Left lung (tissue), 10 donors: ENCODE results near the gene TRAPPC14. TPM values are rescaled to one million over a fixed set of nuclear protein-coding genes. Genes with fewer than 3 reads are reported as not detected.

ENCODE experiments used
- ATAC-seq: fragments of 200-7000 bp; cut with Tn5 transposase; one replicate; pipeline ENCODE4 v1.9.1; 2020; ENCODE audit warnings: moderate library complexity
- DNase-seq, 4 donors: peaks; one replicate each; pipeline ENCODE4 v3.0.0-alpha.2; 2013 to 2020
- H3K27ac ChIP-seq, 2 donors: fragments of 200-600 bp; sonication (generic) in 1 of 2; one replicate each; pipeline versions ENCODE4 v1.5.0 to v1.8.0; 2020 to 2021
- H3K27me3 ChIP-seq, 2 donors: fragments of 200-600 bp; sonication (generic) in 1 of 2; one replicate each; pipeline versions ENCODE4 v1.5.0 to v1.8.0; 2020 to 2021
- H3K36me3 ChIP-seq, 2 donors: fragments of 200-600 bp; sonication (generic) in 1 of 2; one replicate each; pipeline versions ENCODE4 v1.5.0 to v1.8.0; 2020 to 2021
- H3K4me1 ChIP-seq, 2 donors: fragments of 200-600 bp; one replicate each; pipeline ENCODE4 v1.8.0; 2021
- H3K4me3 ChIP-seq, 2 donors: fragments of 200-600 bp; sonication (generic) in 1 of 2; one replicate each; pipeline versions ENCODE4 v1.5.0 to v1.8.0; 2020 to 2021; ENCODE audit warnings: mild to moderate bottlenecking in 1 of 2
- H3K9me3 ChIP-seq, 2 donors: fragments of 200-600 bp; sonication (generic) in 1 of 2; one replicate each; pipeline versions ENCODE4 v1.5.0 to v1.8.0; 2020 to 2021
- intact Hi-C, 2 donors: fragments of 100-400 bp; cut with DNase I; formaldehyde crosslinking; loops; one replicate each; pipeline versions ENCODE4 v1.11.2 to v1.14.2; 2022
- polyA plus RNA-seq, 6 donors: library from polyadenylated mRNA; unstranded; fragments of 120-200 nt; gene quantifications; one replicate each; pipeline ENCODE4 v1.2.1, GENCODE V29; 2013; ENCODE audit not compliant: insufficient read length in 6 of 6
- total RNA-seq, 2 donors: library from RNA; stranded (reverse); fragmentation: NEBNext Ultra II Directional; extraction: Animal tissue kit (Norgen Biotek cat#: 25700); gene quantifications; one replicate each; pipeline ENCODE4 v1.2.1, GENCODE V29; 2021
- TF ChIP-seq, protein P1 (sequence below), 2 donors: fragments of 200-600 bp; sonication (generic) in 1 of 2; IDR thresholded peaks; one replicate each; pipeline versions ENCODE4 v1.5.0 to v1.8.0; 2021; ENCODE audit warnings: antibody characterized with exemption in 2 of 2
- donor health status: DM: no; HTN: yes; CAD: no.
- donor health status: DM: no; HTN: no; CAD: no.

Gene TRAPPC14
- total and polyA plus RNA-seq, 8 donors = 16.0 to 30.1 (median 19.5) TPM

DNA sequence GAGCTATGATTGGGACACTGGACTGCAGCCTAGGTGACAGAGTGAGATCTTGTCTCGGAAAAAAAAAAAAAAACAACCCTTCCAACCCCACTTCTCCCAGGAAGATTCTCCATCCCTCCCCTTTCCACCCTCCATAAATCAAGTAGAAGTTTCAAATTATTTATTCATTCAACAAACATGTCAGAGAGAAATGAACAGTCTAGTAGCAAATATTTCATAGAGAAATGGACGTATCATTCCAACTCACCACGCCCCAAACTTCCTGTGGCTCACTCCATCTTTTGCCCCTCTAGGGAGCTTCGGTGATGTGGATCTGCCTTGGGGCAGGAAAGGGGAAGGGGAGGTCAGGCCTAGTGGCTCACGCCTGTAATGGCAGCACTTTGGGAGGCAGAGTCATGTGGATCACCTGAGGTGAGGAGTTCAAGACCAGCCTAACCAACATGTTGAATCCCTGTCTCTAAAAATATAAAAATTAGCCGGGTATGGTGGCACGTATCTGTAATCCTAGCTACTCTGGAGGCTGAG is 638 bp upstream of the TRAPPC14 start:
- TF ChIP-seq, protein P1, sequence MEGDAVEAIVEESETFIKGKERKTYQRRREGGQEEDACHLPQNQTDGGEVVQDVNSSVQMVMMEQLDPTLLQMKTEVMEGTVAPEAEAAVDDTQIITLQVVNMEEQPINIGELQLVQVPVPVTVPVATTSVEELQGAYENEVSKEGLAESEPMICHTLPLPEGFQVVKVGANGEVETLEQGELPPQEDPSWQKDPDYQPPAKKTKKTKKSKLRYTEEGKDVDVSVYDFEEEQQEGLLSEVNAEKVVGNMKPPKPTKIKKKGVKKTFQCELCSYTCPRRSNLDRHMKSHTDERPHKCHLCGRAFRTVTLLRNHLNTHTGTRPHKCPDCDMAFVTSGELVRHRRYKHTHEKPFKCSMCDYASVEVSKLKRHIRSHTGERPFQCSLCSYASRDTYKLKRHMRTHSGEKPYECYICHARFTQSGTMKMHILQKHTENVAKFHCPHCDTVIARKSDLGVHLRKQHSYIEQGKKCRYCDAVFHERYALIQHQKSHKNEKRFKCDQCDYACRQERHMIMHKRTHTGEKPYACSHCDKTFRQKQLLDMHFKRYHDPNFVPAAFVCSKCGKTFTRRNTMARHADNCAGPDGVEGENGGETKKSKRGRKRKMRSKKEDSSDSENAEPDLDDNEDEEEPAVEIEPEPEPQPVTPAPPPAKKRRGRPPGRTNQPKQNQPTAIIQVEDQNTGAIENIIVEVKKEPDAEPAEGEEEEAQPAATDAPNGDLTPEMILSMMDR (IDR thresholded peaks at IDR 0.05) = no peak
- no peak for ATAC-seq
- H3K27ac ChIP-seq = peak overlapping the region; percentile 76 to 82
- H3K9me3 ChIP-seq = no peaks in the 10 kb centered on the region
- H3K4me1 ChIP-seq = peaks cover 13 to 45% of the 10 kb centered on the region in 2 donors
- peaks cover 0 to 27% of the 10 kb centered on the region in 2 donors for H3K36me3 ChIP-seq
- intact Hi-C loops = no loop called here
- H3K4me3 ChIP-seq = peak overlapping the region; percentile 75 to 98
- DNase-seq = no peak
- H3K27me3 ChIP-seq = no peaks in the 10 kb centered on the region

GRCh38 chr7:100157334-100158228 is 942 bp downstream of the TRAPPC14 start:
- H3K27ac ChIP-seq = peak overlapping the region; percentile 76 to 82
- peak; percentile 38 for ATAC-seq
- H3K9me3 ChIP-seq = no peaks in the 10 kb centered on the region
- no peak for DNase-seq
- H3K4me3 ChIP-seq = peak overlapping the region; percentile 75 to 98
- TF ChIP-seq, protein P1 (IDR thresholded peaks at IDR 0.05) = no peak
- H3K27me3 ChIP-seq = no peaks in the 10 kb centered on the region
- peaks cover 0 to 43% of the 10 kb centered on the region in 2 donors for H3K36me3 ChIP-seq
- intact Hi-C loops = no loop called here
- H3K4me1 ChIP-seq = peaks cover 13 to 61% of the 10 kb centered on the region in 2 donors

DNA sequence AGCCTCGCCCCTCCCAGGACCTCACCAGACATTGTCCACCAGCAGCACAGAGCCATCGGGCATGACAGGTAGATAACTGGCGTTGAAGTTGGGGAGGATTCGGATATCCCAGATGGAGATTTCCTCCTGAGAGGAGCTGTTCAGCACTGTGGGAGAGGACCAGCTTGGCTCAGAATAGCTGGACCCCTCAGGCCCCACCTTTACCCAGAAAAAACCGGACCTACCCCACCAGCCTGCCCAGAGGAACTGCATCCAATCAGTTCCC is 1.5 kb downstream of the TRAPPC14 start:
- peak overlapping the region in 1 of 2 donors; percentile 75 for H3K4me3 ChIP-seq
- DNase-seq (no peak), ATAC-seq (no peak)
- H3K27me3 ChIP-seq = no peaks in the 10 kb centered on the region
- intact Hi-C loops = no loop called here
- H3K4me1 ChIP-seq = peaks cover 13 to 66% of the 10 kb centered on the region in 2 donors
- TF ChIP-seq, protein P1 (IDR thresholded peaks at IDR 0.05) = no peak
- H3K36me3 ChIP-seq = peaks cover 0 to 43% of the 10 kb centered on the region in 2 donors
- H3K9me3 ChIP-seq = no peaks in the 10 kb centered on the region
- H3K27ac ChIP-seq = peak overlapping the region; percentile 2 to 82

GRCh38 chr7:100156331-100157068 is 2.0 kb downstream of the TRAPPC14 start:
- DNase-seq (no peak), ATAC-seq (no peak)
- intact Hi-C loops = no loop called here
- H3K36me3 ChIP-seq = peaks cover 0 to 46% of the 10 kb centered on the region in 2 donors
- no peaks in the 10 kb centered on the region for H3K27me3 ChIP-seq
- peak overlapping the region in 1 of 2 donors; percentile 82 for H3K27ac ChIP-seq
- TF ChIP-seq, protein P1 (IDR thresholded peaks at IDR 0.05) = no peak
- H3K4me3 ChIP-seq = peak overlapping the region in 1 of 2 donors; percentile 75
- H3K9me3 ChIP-seq = no peaks in the 10 kb centered on the region
- H3K4me1 ChIP-seq = peaks cover 13 to 71% of the 10 kb centered on the region in 2 donors
